HG02981 (cell line): Measurements from ENCODE around the gene ALLC.
"Not testable (repeated sequence)": the region's sequence is repeated elsewhere in the genome, so short reads cannot be mapped to it uniquely, and the experiment has no call there.

Experiments used
- ATAC-seq: cut with Tn5 transposase; IDR thresholded peaks from one replicate; pipeline ENCODE4 v1.9.1; 2021; ENCODE audit warnings: mild to moderate bottlenecking, moderate library complexity; ENCODE audit not compliant: unreplicated experiment

ALLC gene

GRCh38 chr2:3657881-3658280 lies at the start of gene ALLC:
Gene ALLC, plus strand, starts transcription at chr2:3658200. Its CDS starts 12,958 bp downstream, at chr2:3671158.
- ATAC-seq, result no peak

GRCh38 chr2:3608373-3609278 lies 49.4 kb upstream of the ALLC start:
- ATAC-seq, result no peak

GRCh38 chr2:3609279-3609673 lies 48.7 kb upstream of the ALLC start:
- not testable (repeated sequence) for ATAC-seq

GRCh38 chr2:3610415-3610814 lies 47.6 kb upstream of the ALLC start:
- no peak for ATAC-seq

- ATAC-seq, result no peak
These were observed 47.0 kb upstream of the ALLC start for GRCh38 chr2:3610881-3611505.

- no peak for ATAC-seq
These were observed 46.4 kb upstream of the ALLC start for GRCh38 chr2:3611589-3611988.

- ATAC-seq, result no peak
These were observed 45.1 kb upstream of the ALLC start for GRCh38 chr2:3612639-3613523.

GRCh38 chr2:3613524-3613905 lies 44.5 kb upstream of the ALLC start:
- no peak for ATAC-seq

- ATAC-seq, result not testable (repeated sequence)
These were observed 43.3 kb upstream of the ALLC start for GRCh38 chr2:3614743-3615142.

- not testable (repeated sequence) for ATAC-seq
These were observed 42.3 kb upstream of the ALLC start for GRCh38 chr2:3615541-3616200.

GRCh38 chr2:3616435-3617197 lies 41.4 kb upstream of the ALLC start:
- ATAC-seq, result not testable (repeated sequence)

GRCh38 chr2:3617198-3617890 lies 40.7 kb upstream of the ALLC start:
- no peak for ATAC-seq

GRCh38 chr2:3618367-3618766 lies 39.6 kb upstream of the ALLC start:
- no peak for ATAC-seq

- no peak for ATAC-seq
These were observed 39.0 kb upstream of the ALLC start for GRCh38 chr2:3619033-3619432.

GRCh38 chr2:3619661-3620060 lies 38.3 kb upstream of the ALLC start:
- not testable (repeated sequence) for ATAC-seq

GRCh38 chr2:3620834-3621233 lies 37.2 kb upstream of the ALLC start:
- ATAC-seq, result no peak

- ATAC-seq, result no peak
These were observed 35.0 kb upstream of the ALLC start for GRCh38 chr2:3622967-3623366.

GRCh38 chr2:3624059-3624794 lies 33.8 kb upstream of the ALLC start:
- no peak for ATAC-seq

- no peak for ATAC-seq
These were observed 32.8 kb upstream of the ALLC start for GRCh38 chr2:3625186-3625585.
